ENCODE results near the gene PACRG. TPM values are rescaled to one million over a fixed set of nuclear protein-coding genes. Genes with fewer than 3 reads are reported as not detected.

PACRG gene
- total and polyA plus RNA-seq, 2 of the 8 experiments (the other 6 are each of a cell fraction or from before 2014, with no cell fraction given) = 0.44 to 0.54 TPM

GRCh38 chr6:163300838-163301237, 573.1 kb downstream of the PACRG start:
- CTCF ChIA-PET (ENCODE audit: partially characterized antibody) = interaction anchor here (1.1 kb wide), 1 partner anchor 9 kb away, joined by 3 read pairs; no protein-coding TSS in a partner anchor
- no peak for TF ChIP-seq ATF3 (IDR thresholded peaks at IDR 0.05; ENCODE audit: insufficient read depth, low read depth, low read length)
- TF ChIP-seq SUZ12 (IDR thresholded peaks at IDR 0.05; ENCODE audit: low read length) = no peak
- no peak for TF ChIP-seq JUN (IDR thresholded peaks at IDR 0.05; ENCODE audit: low read depth, low read length)
- TF ChIP-seq TAF7 (optimal IDR thresholded peaks at IDR 0.05; ENCODE audit: borderline replicate concordance, low read depth, low read length) = no peak
- TF ChIP-seq EZH2 (IDR thresholded peaks at IDR 0.05; ENCODE audit: low read depth, low read length, severe bottlenecking) = no peak
- TF ChIP-seq BCL11A (IDR thresholded peaks at IDR 0.05; ENCODE audit: low read depth in 2 of 2, low read length in 2 of 2) = no peak
- TF ChIP-seq SIX5 (IDR thresholded peaks at IDR 0.05; ENCODE audit: low read depth, low read length) = no peak
- no peak for TF ChIP-seq RBBP5 (IDR thresholded peaks at IDR 0.05; ENCODE audit: borderline replicate concordance, low read depth, low read length)
- no peak for TF ChIP-seq CTCF (IDR thresholded peaks at IDR 0.05; ENCODE audit: control extremely low read depth in 1 of 3, insufficient read depth in 1 of 3, low read depth in 1 of 3, low read length in 3 of 3)
- H2BK5ac ChIP-seq (ENCODE audit: low read depth, low read length) = no peak overlapping the region

More at GRCh38 chr6:163300838-163301237, 573.1 kb downstream of the PACRG start:
- Histone ChIP-seq H2BK20ac (ENCODE audit: low read length) (no peak overlapping the region), H3K27ac (ENCODE audit: low read depth, low read length) (no peak overlapping the region), H3K4me3 (ENCODE audit: extremely low read depth in 1 of 4, insufficient read depth in 2 of 4, low read depth in 3 of 4, low read length in 4 of 4) (no peak overlapping the region), H3K79me1 (ENCODE audit: low read depth, low read length) (no peaks in the 10 kb centered on the region), H3K4ac (replicated peaks; ENCODE audit: insufficient read length, low read depth, low read length) (no peak overlapping the region), H3K4me1 (replicated peaks in 1 of 4; ENCODE audit: control insufficient read depth in 3 of 4, insufficient read depth in 4 of 4, low read length in 3 of 4) (no peaks in the 10 kb centered on the region), H3K4me2 (ENCODE audit: insufficient read depth in 1 of 2, low read depth in 2 of 2, low read length in 2 of 2) (no peak overlapping the region), H2BK15ac (ENCODE audit: low read length) (no peak overlapping the region), H3K23ac (ENCODE audit: insufficient read length) (no peak overlapping the region), H4K91ac (replicated peaks; ENCODE audit: insufficient read length, low read length) (no peak overlapping the region), H3K18ac (ENCODE audit: extremely low read depth, low read length) (no peak overlapping the region), H2BK12ac (ENCODE audit: low read depth, low read length) (no peak overlapping the region), H4K5ac (ENCODE audit: insufficient read length, low read depth, low read length) (no peak overlapping the region), H3K23me2 (ENCODE audit: low read depth, low read length) (no peaks in the 10 kb centered on the region), H2AFZ (ENCODE audit: low read length) (no peak overlapping the region), H3K9ac (replicated peaks in 1 of 4; ENCODE audit: extremely low read depth in 1 of 4, low read depth in 3 of 4, low read length in 3 of 4) (no peak overlapping the region), H3K14ac (ENCODE audit: insufficient read length) (no peak overlapping the region), H3K9me3 (ENCODE audit: insufficient read depth in 2 of 2, low read depth in 1 of 2, low read length in 1 of 2) (0 out of 4 replicates have a peak, but pooled peaks cover 0 to 3% of the 10 kb centered on the region in 2 experiments), H3K36me3 (ENCODE audit: control insufficient read depth in 2 of 4, insufficient read depth in 4 of 4, low read length in 3 of 4) (no peaks in the 10 kb centered on the region), H3K79me2 (ENCODE audit: control insufficient read depth in 1 of 2, insufficient read depth in 2 of 2, low read length in 2 of 2) (no peaks in the 10 kb centered on the region), H4K20me1 (replicated peaks in 1 of 2; ENCODE audit: control insufficient read depth in 1 of 2, insufficient read depth in 2 of 2, low read length in 2 of 2) (no peaks in the 10 kb centered on the region), H3K56ac (replicated peaks; ENCODE audit: insufficient read length, low read depth, low read length) (no peak overlapping the region), H2AK5ac (ENCODE audit: low read depth, low read length) (no peak overlapping the region), H3K27me3 (replicated peaks in 1 of 4; ENCODE audit: control insufficient read depth in 3 of 4, extremely low read depth in 1 of 4, insufficient read depth in 3 of 4, low read length in 3 of 4) (no peaks in the 10 kb centered on the region), H2BK120ac (replicated peaks; ENCODE audit: low read depth, low read length) (no peak overlapping the region), H4K8ac (ENCODE audit: extremely low read depth, insufficient read depth, low read length) (no peak overlapping the region)
- DNase-seq (ENCODE audit: low read depth in 1 of 2, low spot score in 2 of 2) (no peak), FAIRE-seq (no peak)
- 89% methylated on average over 17 of the region's 17 CpGs; no CpG with 5 or more reads in 1 of the 2 experiments for WGBS, 2 experiments (ENCODE audit: extremely low coverage in 1 of 2, insufficient coverage in 1 of 2, insufficient read length in 1 of 2, insufficient replicate concordance in 2 of 2, low coverage in 1 of 2, low lambda C conversion rate in 2 of 2, missing lambda C conversion rate in 1 of 2)
- POLR2A ChIA-PET (ENCODE audit: partially characterized antibody) = no interaction called here
